Aorta (tissue), 5 donors: ENCODE measurements around the gene BDKRB2. TPM values are rescaled to one million over a fixed set of nuclear protein-coding genes. Genes with fewer than 3 reads are reported as not detected.

Source experiments
- ATAC-seq: fragments of 200-7000 bp; cut with Tn5 transposase; one replicate; pipeline ENCODE4 v1.9.1; 2022; ENCODE audit warnings: moderate library complexity; ENCODE audit not compliant: low FRiP score
- DNase-seq, 2 donors: peaks; one replicate each; pipeline ENCODE4 v3.0.0-alpha.2; 2020
- H3K27ac ChIP-seq, 2 donors: one replicate each; pipeline ENCODE4 v1.5.1; 2013; ENCODE audit warnings: low read length in 2 of 2, mild to moderate bottlenecking in 2 of 2, moderate library complexity in 2 of 2, control low read depth in 1 of 2, inconsistent platforms in 1 of 2, low read depth in 1 of 2
- H3K27me3 ChIP-seq, 2 donors: one replicate each; pipeline ENCODE4 v1.6.1; 2013; ENCODE audit warnings: control low read depth in 1 of 2, low read length in 1 of 2, mild to moderate bottlenecking in 1 of 2, moderate library complexity in 1 of 2; ENCODE audit not compliant: insufficient read depth in 2 of 2, control insufficient read depth in 1 of 2
- H3K36me3 ChIP-seq, 2 donors: one replicate each; pipeline ENCODE4 v1.6.1; 2013; ENCODE audit warnings: control low read depth in 1 of 2, low read length in 1 of 2, mild to moderate bottlenecking in 1 of 2; ENCODE audit not compliant: insufficient read depth in 2 of 2, control insufficient read depth in 1 of 2
- H3K4me1 ChIP-seq, 2 donors: one replicate each; pipeline ENCODE4 v1.6.1; 2013; ENCODE audit warnings: low read length in 2 of 2, control low read depth in 1 of 2, mild to moderate bottlenecking in 1 of 2, moderate library complexity in 1 of 2; ENCODE audit not compliant: insufficient read depth in 2 of 2, control insufficient read depth in 1 of 2
- H3K4me3 ChIP-seq, 2 donors: one replicate each; pipeline ENCODE4 v1.5.1; 2013; ENCODE audit warnings: low read length in 2 of 2, control low read depth in 1 of 2, mild to moderate bottlenecking in 1 of 2
- H3K9me3 ChIP-seq: one replicate; pipeline ENCODE4 v1.6.1; 2013; ENCODE audit warnings: mild to moderate bottlenecking, low read length; ENCODE audit not compliant: control insufficient read depth
- WGBS, 2 donors: extraction: QIAGEN DNeasy Blood & Tissue Kit; methylation state at CpG; one replicate each; pipeline ENCODE4 v1.1.7; 2013; 5-methylcytosine and 5-hydroxymethylcytosine counted together
- intact Hi-C, 2 donors: fragments of 100-400 bp; cut with DNase I; formaldehyde crosslinking; loops; one replicate each; pipeline versions ENCODE4 v1.14.2 to v1.15.0; 2022
- polyA plus RNA-seq, 2 donors: library from polyadenylated mRNA; stranded (reverse); fragments of 200-250 nt; gene quantifications; one replicate each; pipeline ENCODE4 v1.2.3, GENCODE V29; 2013
- total RNA-seq, 2 donors: library from RNA; stranded (reverse); fragmentation: NEBNext Ultra II Directional; extraction: Animal tissue kit (Norgen Biotek cat#: 25700); gene quantifications; one replicate each; pipeline ENCODE4 v1.2.1, GENCODE V29; 2021
- donor health status: healthy with polysubstance abuse.
- donor health status: Bipolar disorder and iron deficiency.
- donor health status: DM: no; HTN: no; CAD: no.
- donor health status: DM: no; HTN: no; CAD: no.
- donor health status: DM: yes; HTN: yes; CAD: no.

The BDKRB2 gene
- total and polyA plus RNA-seq, 4 donors, result 5.2 to 12.2 TPM; not detected in 2

DNA sequence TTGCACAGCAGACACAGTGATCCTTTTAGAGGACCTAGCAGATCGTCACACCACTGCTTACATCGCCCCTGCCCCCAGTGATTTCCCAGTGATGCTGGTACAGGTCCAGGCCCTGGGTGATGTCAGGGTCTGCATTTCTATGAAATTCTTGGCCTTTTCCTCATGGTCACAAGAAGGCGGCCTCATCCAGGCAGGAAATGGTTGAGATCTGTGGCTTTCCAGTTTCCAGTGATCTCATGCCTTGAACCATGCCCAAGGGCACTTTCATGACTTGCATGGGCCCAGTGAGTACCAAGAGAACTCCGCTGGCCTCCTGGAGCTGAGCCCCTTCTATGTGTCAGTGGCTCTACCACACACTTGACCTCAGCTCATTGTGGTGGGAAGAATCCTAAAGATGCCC is 41.9 kb upstream of the BDKRB2 start:
- Histone ChIP-seq H3K27me3 (no peaks in the 10 kb centered on the region), H3K36me3 (no peaks in the 10 kb centered on the region), H3K4me3 (no peak overlapping the region), H3K9me3 (no peaks in the 10 kb centered on the region), H3K27ac (no peak overlapping the region), H3K4me1 (no peaks in the 10 kb centered on the region)
- 67 to 80% methylated on average over 4 of the region's 4 CpGs for WGBS, 2 donors
- ATAC-seq (no peak), DNase-seq (no peak)
- intact Hi-C loops, result no loop called here

DNA sequence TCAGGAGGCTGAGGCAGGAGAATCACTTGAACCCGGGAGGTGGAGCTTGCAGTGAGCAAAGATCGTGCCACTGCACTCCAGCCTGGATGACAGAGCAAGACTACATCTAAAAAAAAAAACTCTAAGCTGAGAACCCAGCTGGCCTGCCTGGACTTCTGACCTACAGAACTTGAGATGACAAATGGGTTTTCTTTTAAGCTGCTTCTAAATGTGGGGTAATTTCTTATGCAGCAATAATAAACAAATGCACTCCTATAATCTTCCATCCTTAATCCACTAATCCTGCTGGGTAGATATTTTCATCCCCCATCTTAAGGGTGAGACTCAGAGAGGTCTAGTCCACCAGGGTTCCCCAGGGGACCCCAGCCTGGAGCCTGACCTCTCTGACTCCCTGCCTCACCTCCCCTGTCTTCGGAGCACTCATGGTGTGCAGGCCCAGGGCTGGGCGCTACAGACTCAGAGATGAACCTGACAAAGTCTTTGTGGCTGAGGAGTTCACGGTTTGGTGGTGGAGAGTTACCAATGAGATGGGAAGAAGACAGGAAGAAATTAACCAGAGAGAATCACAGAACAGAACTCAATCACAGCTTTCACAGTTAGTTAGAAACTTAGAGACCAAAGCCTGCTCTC is 39.7 kb upstream of the BDKRB2 start:
- H3K9me3 ChIP-seq, result no peaks in the 10 kb centered on the region
- H3K36me3 ChIP-seq, result no peaks in the 10 kb centered on the region
- DNase-seq (no peak), ATAC-seq (no peak)
- no peaks in the 10 kb centered on the region for H3K4me1 ChIP-seq
- intact Hi-C loops, result no loop called here
- WGBS, 2 donors, result 86 to 90% methylated on average over 5 of the region's 5 CpGs
- no peak overlapping the region for H3K4me3 ChIP-seq
- no peaks in the 10 kb centered on the region for H3K27me3 ChIP-seq
- no peak overlapping the region for H3K27ac ChIP-seq

DNA sequence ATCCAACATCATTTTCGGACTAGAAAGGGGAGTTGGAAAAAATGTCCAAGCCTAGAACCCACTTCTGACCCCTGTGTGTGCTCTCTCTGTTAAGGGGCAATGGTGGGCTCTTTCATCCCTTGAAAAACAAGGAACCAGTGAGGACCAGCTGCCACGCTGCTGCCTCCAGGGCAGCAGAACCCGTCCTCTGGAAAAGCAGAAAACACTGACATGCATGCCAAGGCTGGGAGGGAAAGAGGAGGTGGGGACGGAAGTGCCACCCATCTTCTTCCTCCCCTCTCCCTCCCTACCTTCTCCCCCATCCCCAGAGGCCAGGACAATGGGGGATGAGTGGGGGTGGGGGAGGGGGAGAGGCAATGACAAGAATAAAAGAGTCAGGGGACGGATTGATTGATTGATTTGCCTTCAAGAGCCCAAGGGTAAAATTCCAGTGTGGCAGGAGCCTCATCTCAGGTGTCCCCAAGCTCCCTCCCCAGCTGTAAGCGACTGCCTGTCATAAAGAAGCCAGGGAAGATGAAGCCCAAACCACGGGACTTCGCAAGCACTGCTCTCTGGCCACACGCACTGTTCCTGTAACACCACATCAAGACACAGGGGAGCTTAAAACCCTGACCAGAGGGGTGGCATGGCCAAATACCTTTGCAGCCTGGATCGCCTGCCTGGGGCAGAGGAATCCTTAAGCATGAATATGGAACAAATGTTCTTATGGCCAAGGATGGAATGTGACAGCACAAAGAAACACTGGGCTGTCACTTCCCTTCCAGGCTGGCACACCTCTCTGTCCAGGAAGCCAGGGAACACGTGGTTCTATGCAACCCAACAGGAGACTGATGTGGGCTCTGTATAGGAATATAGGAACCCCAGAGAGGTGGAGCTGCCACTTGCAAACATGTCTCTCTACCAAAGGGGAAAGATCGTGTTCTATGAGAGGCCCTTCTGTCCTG is 38.9 kb upstream of the BDKRB2 start:
- no peaks in the 10 kb centered on the region for H3K27me3 ChIP-seq
- no peaks in the 10 kb centered on the region for H3K4me1 ChIP-seq
- no peaks in the 10 kb centered on the region for H3K36me3 ChIP-seq
- H3K27ac ChIP-seq, result no peak overlapping the region
- DNase-seq, result no peak
- 68 to 69% methylated on average over 12 of the region's 12 CpGs for WGBS, 2 donors
- H3K4me3 ChIP-seq, result no peak overlapping the region
- no peak for ATAC-seq
- intact Hi-C loops, result no loop called here
- no peaks in the 10 kb centered on the region for H3K9me3 ChIP-seq

DNA sequence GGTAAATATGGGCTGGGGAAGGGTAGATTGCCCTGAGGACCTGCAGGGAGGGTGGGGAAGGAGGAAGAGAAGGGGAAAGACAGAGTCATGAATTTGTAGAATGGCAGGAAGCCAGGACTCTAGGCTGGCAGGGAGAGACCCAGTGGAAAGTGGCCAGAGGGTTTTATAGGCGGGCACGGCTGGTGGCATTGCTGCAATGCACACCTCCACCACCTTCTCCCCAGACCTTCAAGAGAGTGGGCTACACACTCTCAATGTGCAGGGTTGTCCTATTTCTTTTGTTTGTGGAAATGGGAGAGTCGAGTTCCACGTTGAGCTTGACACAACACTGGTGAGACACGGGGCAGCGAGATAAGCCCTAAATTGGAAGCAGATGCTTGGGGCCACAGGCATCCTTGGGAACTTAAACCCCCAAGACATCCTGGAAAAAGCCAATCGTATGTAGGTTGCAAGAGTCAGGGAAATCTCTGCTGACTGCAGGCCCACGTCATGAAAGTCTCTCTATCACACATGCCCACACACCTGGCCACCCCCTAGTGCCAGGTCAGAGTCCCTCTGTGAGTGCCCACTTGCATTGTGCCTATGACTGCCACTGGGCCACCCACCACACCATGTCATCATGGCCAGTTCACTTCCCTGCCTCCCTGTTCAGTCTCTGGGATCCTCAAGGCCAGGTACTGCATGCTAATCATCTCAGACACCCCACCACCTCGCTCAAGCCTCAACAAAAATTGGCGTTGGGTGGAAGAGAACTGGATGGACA is 38.0 kb upstream of the BDKRB2 start:
- H3K4me1 ChIP-seq, result no peaks in the 10 kb centered on the region
- no peaks in the 10 kb centered on the region for H3K27me3 ChIP-seq
- WGBS, 2 donors, result 37 to 45% methylated on average over 10 of the region's 10 CpGs
- DNase-seq (no peak), ATAC-seq (no peak)
- H3K27ac ChIP-seq, result no peak overlapping the region
- H3K9me3 ChIP-seq, result no peaks in the 10 kb centered on the region
- intact Hi-C loops, result no loop called here
- H3K4me3 ChIP-seq, result no peak overlapping the region
- H3K36me3 ChIP-seq, result no peaks in the 10 kb centered on the region

DNA sequence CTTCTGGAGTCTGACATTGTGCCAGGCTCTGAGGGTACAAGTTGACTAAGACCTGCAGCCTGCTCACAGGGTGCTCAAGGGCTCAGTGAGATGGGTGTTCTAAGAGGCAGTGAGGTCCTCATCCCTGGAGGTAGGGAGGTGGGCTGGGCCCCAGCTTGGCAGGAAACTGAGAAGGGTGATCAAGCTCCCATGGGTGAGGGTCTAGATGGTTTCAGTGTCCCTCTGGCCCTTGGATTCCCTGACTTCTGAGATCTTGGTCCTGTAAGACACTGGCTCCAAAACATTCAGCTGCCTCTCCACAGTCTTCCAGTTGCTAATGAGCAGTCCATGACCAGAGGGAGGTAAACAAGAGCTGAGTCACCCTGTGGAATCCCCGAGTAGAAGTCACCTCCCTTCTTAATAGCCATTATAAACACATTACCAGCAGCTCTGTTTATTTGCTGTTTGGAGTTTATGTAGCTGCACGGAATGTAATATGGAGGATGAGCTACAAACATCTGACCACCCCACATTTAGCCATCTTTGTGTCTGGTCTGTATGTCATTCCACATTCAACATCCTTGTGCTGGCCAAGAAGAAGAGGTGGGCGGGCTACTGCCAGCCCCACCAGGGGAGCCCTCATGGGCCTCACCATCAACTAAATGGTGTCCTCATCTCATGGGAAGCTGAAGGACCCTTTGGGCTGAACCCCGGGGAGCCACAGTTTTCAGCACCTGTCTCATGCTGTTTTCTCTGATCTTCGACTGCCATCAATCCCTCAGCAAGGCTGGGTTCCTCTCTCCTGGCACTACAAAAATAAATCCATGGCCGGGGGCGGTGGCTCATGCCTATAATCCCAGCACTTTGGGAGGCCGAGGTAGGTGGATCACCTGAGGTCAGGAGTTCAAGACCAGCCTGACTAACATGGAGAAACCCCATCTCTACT is 37.2 kb upstream of the BDKRB2 start:
- Histone ChIP-seq H3K27ac (no peak overlapping the region), H3K27me3 (no peaks in the 10 kb centered on the region), H3K36me3 (no peaks in the 10 kb centered on the region), H3K9me3 (no peaks in the 10 kb centered on the region), H3K4me1 (no peaks in the 10 kb centered on the region), H3K4me3 (no peak overlapping the region)
- intact Hi-C loops, result no loop called here
- ATAC-seq (no peak), DNase-seq (no peak)
- 79 to 81% methylated on average over 7 to 8 of the region's 8 CpGs for WGBS, 2 donors

DNA sequence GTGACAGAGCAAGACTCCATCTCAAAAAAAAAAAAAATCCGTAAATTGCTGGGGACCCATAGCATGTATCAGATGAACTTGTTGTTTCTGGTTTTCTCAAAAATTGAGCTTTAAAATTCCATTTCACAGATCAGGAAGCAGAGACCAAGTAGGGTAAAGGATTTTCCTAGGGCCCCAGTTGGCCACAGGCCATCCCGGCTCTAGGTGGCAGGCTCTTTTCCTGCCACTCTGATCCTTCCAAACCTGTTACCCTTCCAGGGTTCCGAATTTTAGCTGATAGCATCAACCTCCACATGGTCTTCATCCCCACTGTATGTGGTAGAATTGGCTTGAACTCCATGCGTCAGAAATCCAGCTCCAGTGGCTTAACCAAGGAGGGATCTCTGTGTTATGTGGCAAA is 36.1 kb upstream of the BDKRB2 start:
- H3K27me3 ChIP-seq, result no peaks in the 10 kb centered on the region
- H3K36me3 ChIP-seq, result no peaks in the 10 kb centered on the region
- no peaks in the 10 kb centered on the region for H3K9me3 ChIP-seq
- H3K4me3 ChIP-seq, result no peak overlapping the region
- no peaks in the 10 kb centered on the region for H3K4me1 ChIP-seq
- intact Hi-C loops, result no loop called here
- ATAC-seq, result no peak
- DNase-seq, result no peak
- no peak overlapping the region for H3K27ac ChIP-seq
- 87 to 92% methylated on average over 4 of the region's 4 CpGs for WGBS, 2 donors

DNA sequence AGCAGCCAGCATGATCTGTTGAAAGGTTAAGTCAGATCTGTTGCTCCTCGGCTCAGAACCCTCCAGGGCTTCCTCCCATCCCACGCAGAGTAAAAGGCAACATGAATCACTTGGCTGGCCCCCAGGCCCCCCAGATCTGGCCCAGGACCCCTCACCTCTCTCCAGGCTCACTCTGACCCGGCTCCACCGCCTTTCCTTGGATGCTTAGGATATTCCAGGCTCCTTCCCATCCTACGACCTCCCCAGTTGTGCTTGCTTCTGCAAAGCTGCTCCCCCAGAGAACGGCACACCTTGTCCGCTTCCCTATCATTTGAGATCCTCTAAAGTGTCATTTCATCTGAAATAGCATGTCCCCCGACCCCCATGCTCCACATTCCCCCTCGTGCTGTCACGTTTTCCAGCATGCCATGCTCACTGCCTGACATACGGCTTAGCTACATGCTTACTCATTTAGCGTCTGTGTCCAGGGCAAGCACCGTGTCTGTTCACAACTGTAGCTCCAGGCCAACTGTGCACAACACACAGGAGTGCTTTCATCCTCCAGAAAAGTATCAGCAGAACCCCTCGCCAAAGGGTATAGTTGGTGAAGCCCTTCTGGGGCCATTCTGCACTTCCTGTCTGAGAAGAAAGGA is 33.6 kb upstream of the BDKRB2 start:
- no peak overlapping the region for H3K27ac ChIP-seq

More for the DNA sequence above, 33.6 kb upstream of the BDKRB2 start:
- no peak for DNase-seq
- 62% methylated on average over 14 of the region's 14 CpGs for WGBS, 2 donors
- intact Hi-C loops, result no loop called here
- no peaks in the 10 kb centered on the region for H3K36me3 ChIP-seq
- H3K4me1 ChIP-seq, result no peaks in the 10 kb centered on the region
- no peaks in the 10 kb centered on the region for H3K27me3 ChIP-seq
- no peak for ATAC-seq
- H3K9me3 ChIP-seq, result no peaks in the 10 kb centered on the region
- H3K4me3 ChIP-seq, result no peak overlapping the region
